Lower lobe of right lung (tissue), 2 donors: Measurements from ENCODE around the gene TBCB. TPM values are rescaled to one million over a fixed set of nuclear protein-coding genes. Genes with fewer than 3 reads are reported as not detected.

Experiments
- ATAC-seq, 2 donors: fragments of 200-7000 bp; cut with Tn5 transposase; one replicate each; pipeline ENCODE4 v1.9.1; 2020 to 2022; ENCODE audit warnings: mild to moderate bottlenecking in 2 of 2, moderate library complexity in 2 of 2
- DNase-seq: peaks from one replicate; pipeline ENCODE4 v3.0.0-alpha.2; 2020
- H3K27ac ChIP-seq: fragments of 200-600 bp; one replicate; pipeline ENCODE4 v1.8.0; 2022
- H3K27me3 ChIP-seq: fragments of 200-600 bp; one replicate; pipeline ENCODE4 v1.8.0; 2022; ENCODE audit warnings: low read depth
- H3K36me3 ChIP-seq: fragments of 200-600 bp; one replicate; pipeline ENCODE4 v1.8.0; 2022; ENCODE audit warnings: mild to moderate bottlenecking
- H3K4me1 ChIP-seq: fragments of 200-600 bp; one replicate; pipeline ENCODE4 v1.8.0; 2022
- H3K4me3 ChIP-seq: fragments of 200-600 bp; one replicate; pipeline ENCODE4 v1.8.0; 2022; ENCODE audit warnings: mild to moderate bottlenecking
- H3K9me3 ChIP-seq: fragments of 200-600 bp; one replicate; pipeline ENCODE4 v1.8.0; 2022
- intact Hi-C: fragments of 100-400 bp; cut with DNase I; formaldehyde crosslinking; loops from one replicate; pipeline ENCODE4 v1.11.0; 2022
- total RNA-seq: library from RNA; stranded (reverse); fragmentation: NEBNext Ultra II Directional; extraction: Animal tissue kit (Norgen Biotek cat#: 25700); gene quantifications from one replicate; pipeline ENCODE4 v1.2.1, GENCODE V29; 2021
- TF ChIP-seq, protein P1 (sequence below): fragments of 200-600 bp; IDR thresholded peaks from one replicate; pipeline ENCODE4 v1.8.0; 2022; ENCODE audit warnings: antibody characterized with exemption, mild to moderate bottlenecking
- donor health status: DM: no; HTN: yes; CAD: no; lungs with severe emphysema.

Gene TBCB
- total RNA-seq, 1 donor from 2014 or later: 90.2 TPM

DNA sequence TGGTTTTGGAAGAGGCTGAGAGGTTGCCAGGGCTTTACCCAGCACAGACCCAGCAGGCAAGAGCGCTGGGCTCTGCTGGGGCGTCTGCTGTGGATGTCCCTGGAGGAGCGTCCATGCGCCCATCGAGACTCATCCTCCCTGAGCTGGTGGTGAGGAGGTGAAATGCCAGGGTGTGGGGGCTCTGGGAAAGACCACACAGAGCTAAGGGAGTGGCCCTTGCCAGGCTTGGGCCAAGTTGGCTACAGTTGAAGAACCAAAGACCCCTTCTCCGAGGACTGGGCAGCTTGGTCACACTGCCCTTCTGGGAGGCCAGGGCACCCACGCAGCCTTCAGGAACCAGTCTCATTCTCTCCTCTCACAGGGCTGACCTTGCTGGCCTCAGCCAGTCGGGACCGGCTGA lies 28.9 kb upstream of the TBCB start:
- no peaks in the 10 kb centered on the region for H3K4me1 ChIP-seq
- ATAC-seq (no peak), DNase-seq (no peak)
- intact Hi-C loops: no loop called here
- H3K4me3 ChIP-seq: no peak overlapping the region
- H3K27ac ChIP-seq: no peak overlapping the region
- no peaks in the 10 kb centered on the region for H3K27me3 ChIP-seq
- TF ChIP-seq, protein P1, sequence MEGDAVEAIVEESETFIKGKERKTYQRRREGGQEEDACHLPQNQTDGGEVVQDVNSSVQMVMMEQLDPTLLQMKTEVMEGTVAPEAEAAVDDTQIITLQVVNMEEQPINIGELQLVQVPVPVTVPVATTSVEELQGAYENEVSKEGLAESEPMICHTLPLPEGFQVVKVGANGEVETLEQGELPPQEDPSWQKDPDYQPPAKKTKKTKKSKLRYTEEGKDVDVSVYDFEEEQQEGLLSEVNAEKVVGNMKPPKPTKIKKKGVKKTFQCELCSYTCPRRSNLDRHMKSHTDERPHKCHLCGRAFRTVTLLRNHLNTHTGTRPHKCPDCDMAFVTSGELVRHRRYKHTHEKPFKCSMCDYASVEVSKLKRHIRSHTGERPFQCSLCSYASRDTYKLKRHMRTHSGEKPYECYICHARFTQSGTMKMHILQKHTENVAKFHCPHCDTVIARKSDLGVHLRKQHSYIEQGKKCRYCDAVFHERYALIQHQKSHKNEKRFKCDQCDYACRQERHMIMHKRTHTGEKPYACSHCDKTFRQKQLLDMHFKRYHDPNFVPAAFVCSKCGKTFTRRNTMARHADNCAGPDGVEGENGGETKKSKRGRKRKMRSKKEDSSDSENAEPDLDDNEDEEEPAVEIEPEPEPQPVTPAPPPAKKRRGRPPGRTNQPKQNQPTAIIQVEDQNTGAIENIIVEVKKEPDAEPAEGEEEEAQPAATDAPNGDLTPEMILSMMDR: no peak
- no peaks in the 10 kb centered on the region for H3K36me3 ChIP-seq
- no peaks in the 10 kb centered on the region for H3K9me3 ChIP-seq

DNA sequence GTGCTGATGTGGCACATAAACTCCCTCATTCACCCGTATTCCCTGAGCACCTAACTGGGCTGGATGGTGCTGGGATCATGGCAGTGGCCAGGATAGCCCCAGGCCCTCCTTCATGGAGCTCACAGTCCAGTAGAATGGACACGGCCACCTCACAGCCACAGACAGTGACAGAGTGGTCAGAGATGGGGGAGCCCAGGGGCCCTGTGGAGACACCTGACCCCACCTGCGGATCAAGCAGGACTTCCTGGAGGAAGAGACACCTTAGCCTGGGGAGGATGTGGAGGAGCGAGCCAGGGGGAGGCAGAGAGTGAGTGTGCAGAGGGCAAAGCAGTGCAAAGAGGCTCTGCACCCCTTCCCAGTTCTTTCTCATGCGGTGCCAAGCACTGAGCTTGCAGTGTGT lies 25.4 kb upstream of the TBCB start:
- Histone ChIP-seq H3K27ac (no peak overlapping the region), H3K9me3 (no peaks in the 10 kb centered on the region), H3K27me3 (no peaks in the 10 kb centered on the region), H3K4me1 (no peaks in the 10 kb centered on the region), H3K36me3 (no peaks in the 10 kb centered on the region), H3K4me3 (no peak overlapping the region)
- ATAC-seq (no peak), DNase-seq (no peak)
- intact Hi-C loops: no loop called here
- TF ChIP-seq, protein P1: no peak

DNA sequence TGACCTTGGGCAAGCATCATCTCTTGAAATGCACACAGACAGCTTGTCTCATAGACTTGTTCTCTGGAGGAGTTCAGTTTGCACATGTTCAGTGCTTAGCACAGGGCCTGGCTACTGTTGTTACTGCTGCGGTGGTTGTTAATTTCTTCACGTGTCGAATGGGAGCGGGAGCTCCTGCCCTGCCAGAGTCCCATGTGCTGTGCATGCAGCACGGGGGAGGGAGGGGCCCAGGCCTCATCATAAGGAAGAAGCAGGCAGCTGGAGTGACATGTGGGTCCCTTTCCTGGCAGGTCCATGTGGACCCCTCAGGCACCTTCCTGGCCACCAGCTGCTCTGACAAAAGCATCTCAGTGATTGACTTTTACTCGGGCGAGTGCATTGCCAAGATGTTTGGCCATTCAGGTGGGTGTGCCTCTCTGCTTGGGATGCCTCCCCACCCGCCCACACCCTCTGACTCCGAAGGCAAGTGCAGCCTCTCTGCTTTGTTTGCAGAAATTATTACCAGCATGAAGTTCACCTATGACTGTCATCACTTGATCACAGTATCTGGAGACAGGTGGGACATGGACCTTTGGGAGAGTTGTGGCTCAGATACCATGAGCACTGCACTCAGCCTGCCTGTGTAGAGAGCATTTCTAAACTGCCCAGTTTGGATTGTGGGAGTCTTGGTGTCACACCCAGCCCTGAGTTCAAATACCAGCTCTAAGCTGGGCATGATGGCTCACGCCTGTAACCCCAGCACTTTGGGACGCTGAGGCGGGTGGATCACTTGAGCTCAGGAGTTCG lies 24.2 kb upstream of the TBCB start:
- intact Hi-C loops: no loop called here
- Histone ChIP-seq H3K4me1 (no peaks in the 10 kb centered on the region), H3K4me3 (no peak overlapping the region), H3K27me3 (no peaks in the 10 kb centered on the region), H3K9me3 (no peaks in the 10 kb centered on the region), H3K36me3 (no peaks in the 10 kb centered on the region), H3K27ac (no peak overlapping the region)
- TF ChIP-seq, protein P1: no peak
- no peak for DNase-seq
- ATAC-seq: no peak

DNA sequence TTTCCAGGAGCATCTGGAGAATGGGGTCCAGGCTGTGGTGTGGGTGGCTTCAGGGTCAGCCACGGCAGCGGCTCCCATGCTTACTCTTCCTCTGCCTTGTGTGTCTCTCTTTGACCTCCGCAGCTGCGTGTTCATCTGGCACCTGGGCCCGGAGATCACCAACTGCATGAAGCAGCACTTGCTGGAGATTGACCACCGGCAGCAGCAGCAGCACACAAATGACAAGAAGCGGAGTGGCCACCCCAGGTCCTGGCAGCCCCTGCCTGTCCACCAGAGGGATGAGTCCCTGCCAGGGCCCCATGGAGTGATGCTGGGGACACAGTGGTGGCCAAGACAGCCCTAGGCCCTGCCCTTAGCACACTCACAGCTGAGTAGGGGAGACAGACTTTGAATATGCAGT lies 22.7 kb upstream of the TBCB start:
- ATAC-seq (no peak), DNase-seq (no peak)
- H3K4me1 ChIP-seq: no peaks in the 10 kb centered on the region
- H3K36me3 ChIP-seq: no peaks in the 10 kb centered on the region
- no peak overlapping the region for H3K4me3 ChIP-seq
- no peaks in the 10 kb centered on the region for H3K9me3 ChIP-seq
- H3K27ac ChIP-seq: no peak overlapping the region
- intact Hi-C loops: no loop called here
- TF ChIP-seq, protein P1: no peak
- no peaks in the 10 kb centered on the region for H3K27me3 ChIP-seq

DNA sequence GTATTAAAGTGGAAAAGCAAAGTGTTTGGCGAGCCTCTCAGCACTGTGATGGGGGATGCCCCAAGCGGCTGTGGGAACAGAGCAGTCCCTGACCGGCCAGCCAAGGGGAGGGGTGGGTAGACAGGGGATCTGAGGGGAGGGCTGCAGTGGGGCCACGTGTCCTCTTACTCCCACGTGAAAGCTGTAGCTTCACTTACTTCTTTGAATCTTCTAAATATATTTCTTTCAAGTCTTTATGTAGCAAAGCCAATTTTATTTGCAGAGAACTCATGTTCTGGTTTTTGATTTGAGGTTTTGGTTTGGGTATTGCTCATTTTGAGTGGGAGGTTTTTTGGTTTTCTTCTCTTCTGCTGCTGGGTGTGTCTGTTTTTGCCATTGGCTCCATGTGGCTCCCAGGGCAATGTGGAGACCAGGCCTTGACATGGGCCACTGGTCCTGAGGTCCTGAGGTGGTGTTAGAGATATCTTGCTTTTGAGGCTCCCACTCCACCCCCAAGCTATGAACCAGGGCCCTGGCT lies 22.1 kb upstream of the TBCB start:
- ATAC-seq: no peak
- TF ChIP-seq, protein P1: no peak

More for the DNA sequence above, 22.1 kb upstream of the TBCB start:
- intact Hi-C loops: no loop called here
- H3K9me3 ChIP-seq: no peaks in the 10 kb centered on the region
- H3K27ac ChIP-seq: no peak overlapping the region
- DNase-seq: no peak
- H3K36me3 ChIP-seq: no peaks in the 10 kb centered on the region
- no peaks in the 10 kb centered on the region for H3K27me3 ChIP-seq
- no peaks in the 10 kb centered on the region for H3K4me1 ChIP-seq
- no peak overlapping the region for H3K4me3 ChIP-seq
